GM18870 (cell line): Measurements from ENCODE around the gene GALNT18.
A peak's percentile ranks its signal among the peaks of the same experiment; 100 is the strongest.

ENCODE experiments used
- ATAC-seq: cut with Tn5 transposase; IDR thresholded peaks from one replicate; pipeline ENCODE4 v1.9.1; 2021; ENCODE audit warnings: moderate library complexity; ENCODE audit not compliant: unreplicated experiment

Gene GALNT18

GRCh38 chr11:11624926-11625325, 3.1 kb upstream of the GALNT18 start:
- ATAC-seq, result no peak

GRCh38 chr11:11624204-11624603, 2.4 kb upstream of the GALNT18 start:
- no peak for ATAC-seq

- no peak for ATAC-seq
These were observed 967 bp upstream of the GALNT18 start for GRCh38 chr11:11622772-11623171.

GRCh38 chr11:11622340-11622706, 518 bp upstream of the GALNT18 start:
- ATAC-seq, result no peak

- peak; percentile 12 for ATAC-seq
These were observed 758 bp downstream of the GALNT18 start for GRCh38 chr11:11620921-11621572.

- ATAC-seq, result no peak
These were observed 1.5 kb downstream of the GALNT18 start for GRCh38 chr11:11620173-11620920.

- ATAC-seq, result no peak
These were observed 2.8 kb downstream of the GALNT18 start for GRCh38 chr11:11618973-11619435.

GRCh38 chr11:11615086-11615485, 6.7 kb downstream of the GALNT18 start:
- no peak for ATAC-seq

- no peak for ATAC-seq
These were observed 9.4 kb downstream of the GALNT18 start for GRCh38 chr11:11612439-11612838.

GRCh38 chr11:11611381-11611780, 10.4 kb downstream of the GALNT18 start:
- ATAC-seq, result no peak

- no peak for ATAC-seq
These were observed 13.0 kb downstream of the GALNT18 start for GRCh38 chr11:11608783-11609232.

- ATAC-seq, result no peak
These were observed 14.0 kb downstream of the GALNT18 start for GRCh38 chr11:11607772-11608171.

GRCh38 chr11:11605821-11606450, 15.9 kb downstream of the GALNT18 start:
- ATAC-seq, result no peak

GRCh38 chr11:11605181-11605580, 16.6 kb downstream of the GALNT18 start:
- ATAC-seq, result no peak

GRCh38 chr11:11604370-11604990, 17.3 kb downstream of the GALNT18 start:
- ATAC-seq, result no peak

- no peak for ATAC-seq
These were observed 19.8 kb downstream of the GALNT18 start for GRCh38 chr11:11602011-11602410.

- no peak for ATAC-seq
These were observed 21.5 kb downstream of the GALNT18 start for GRCh38 chr11:11600288-11600687.

GRCh38 chr11:11598243-11598642, 23.6 kb downstream of the GALNT18 start:
- ATAC-seq, result no peak

- no peak for ATAC-seq
These were observed 27.6 kb downstream of the GALNT18 start for GRCh38 chr11:11594162-11594561.

GRCh38 chr11:11592146-11592684, 29.6 kb downstream of the GALNT18 start:
- ATAC-seq, result no peak

- no peak for ATAC-seq
These were observed 32.4 kb downstream of the GALNT18 start for GRCh38 chr11:11589437-11589836.
